H9 (cell line): ENCODE results near the gene EVL. TPM values are rescaled to one million over a fixed set of nuclear protein-coding genes. Genes with fewer than 3 reads are reported as not detected.

Source experiments
- DNase-seq: peaks from one replicate; pipeline ENCODE4 v3.0.0-alpha.2; 2017
- H2AFZ ChIP-seq: one replicate; pipeline ENCODE4 v1.6.1; 2013; ENCODE audit warnings: mild to moderate bottlenecking, low read length, control low read depth, moderate library complexity
- H2AK5ac ChIP-seq: 2 replicates; pipeline ENCODE4 v1.6.1; 2013; ENCODE audit warnings: low read length, control low read depth, mixed read lengths; ENCODE audit not compliant: insufficient read length
- H2BK120ac ChIP-seq: one replicate; pipeline ENCODE4 v1.6.1; 2013; ENCODE audit warnings: low read depth, mild to moderate bottlenecking, low read length, control low read depth, inconsistent platforms; ENCODE audit not compliant: poor library complexity, severe bottlenecking
- H2BK12ac ChIP-seq: 2 replicates; pipeline ENCODE4 v1.6.1; 2013; ENCODE audit warnings: low read length, control low read depth, mixed read lengths, low read depth; ENCODE audit not compliant: insufficient read length
- H2BK15ac ChIP-seq: 2 replicates; pipeline ENCODE4 v1.6.1; 2013; ENCODE audit warnings: low read depth, low read length, control low read depth
- H2BK20ac ChIP-seq: one replicate; pipeline ENCODE4 v1.6.1; 2013; ENCODE audit warnings: low read depth, mild to moderate bottlenecking, low read length, control low read depth, inconsistent platforms; ENCODE audit not compliant: poor library complexity, severe bottlenecking
- H2BK5ac ChIP-seq: 2 replicates; pipeline ENCODE4 v1.6.1; 2013; ENCODE audit warnings: low read length, control low read depth, mixed read lengths; ENCODE audit not compliant: insufficient read length
- H3K14ac ChIP-seq: 2 replicates; pipeline ENCODE4 v1.6.1; 2013; ENCODE audit warnings: low read length, control low read depth; ENCODE audit not compliant: insufficient read depth
- H3K18ac ChIP-seq: 2 replicates; pipeline ENCODE4 v1.6.1; 2013; ENCODE audit warnings: low read depth, mild to moderate bottlenecking, mixed read lengths, low read length, control low read depth; ENCODE audit not compliant: insufficient read length
- H3K23ac ChIP-seq: 2 replicates; pipeline ENCODE4 v1.6.1; 2013; ENCODE audit warnings: low read length, control low read depth, mixed read lengths, low read depth; ENCODE audit not compliant: insufficient read length
- H3K23me2 ChIP-seq: 2 replicates; pipeline ENCODE4 v1.6.1; 2013; ENCODE audit warnings: low read depth, mild to moderate bottlenecking, mixed read lengths, low read length, control low read depth; ENCODE audit not compliant: insufficient read length, poor library complexity, severe bottlenecking
- H3K27ac ChIP-seq: 2 replicates; pipeline ENCODE4 v1.5.1; 2013; ENCODE audit warnings: low read length, control low read depth, mixed read lengths, low read depth; ENCODE audit not compliant: insufficient read length
- H3K27me3 ChIP-seq: 2 replicates; pipeline ENCODE4 v1.6.1; 2013; ENCODE audit warnings: low read length, control low read depth, inconsistent platforms; ENCODE audit not compliant: insufficient read depth
- H3K4ac ChIP-seq: 2 replicates; pipeline ENCODE4 v1.6.1; 2013; ENCODE audit warnings: low read depth, mild to moderate bottlenecking, control low read depth, inconsistent platforms, low read length, moderate library complexity
- H3K4me1 ChIP-seq: 2 replicates; pipeline ENCODE4 v1.6.1; 2013; ENCODE audit warnings: low read length, control low read depth, inconsistent platforms; ENCODE audit not compliant: insufficient read depth
- H3K4me2 ChIP-seq: 2 replicates; pipeline ENCODE4 v1.6.1; 2013; ENCODE audit warnings: low read length, control low read depth, mixed read lengths; ENCODE audit not compliant: insufficient read length, insufficient read depth
- H3K56ac ChIP-seq: 2 replicates; pipeline ENCODE4 v1.6.1; 2013; ENCODE audit warnings: low read depth, mild to moderate bottlenecking, mixed read lengths, low read length, control low read depth; ENCODE audit not compliant: insufficient read length
- H3K79me1 ChIP-seq: 2 replicates; pipeline ENCODE4 v1.6.1; 2013; ENCODE audit warnings: low read depth, mild to moderate bottlenecking, moderate library complexity, low read length, control low read depth, inconsistent platforms; ENCODE audit not compliant: insufficient read depth, poor library complexity, severe bottlenecking
- H3K79me2 ChIP-seq: 2 replicates; pipeline ENCODE4 v1.6.1; 2013; ENCODE audit warnings: low read length, control low read depth, inconsistent platforms; ENCODE audit not compliant: insufficient read depth
- H3K9ac ChIP-seq: 2 replicates; pipeline ENCODE4 v1.6.1; 2013; ENCODE audit warnings: low read length, control low read depth, mixed read lengths; ENCODE audit not compliant: insufficient read length; ENCODE audit errors: extremely low read depth
- H3K9me3 ChIP-seq: one replicate; pipeline ENCODE4 v1.6.1; 2013; ENCODE audit warnings: low read depth, low read length, inconsistent platforms; ENCODE audit not compliant: control insufficient read depth
- H3T11ph ChIP-seq: one replicate; pipeline ENCODE4 v1.6.1; 2013; ENCODE audit warnings: mild to moderate bottlenecking, low read length, control low read depth, inconsistent platforms
- H4K20me1 ChIP-seq: one replicate; pipeline ENCODE4 v1.6.1; 2013; ENCODE audit not compliant: control insufficient read depth, insufficient read length, insufficient read depth
- H4K5ac ChIP-seq: 2 replicates; pipeline ENCODE4 v1.6.1; 2013; ENCODE audit warnings: low read depth, mild to moderate bottlenecking, mixed read lengths, low read length, control low read depth; ENCODE audit not compliant: insufficient read length
- H4K8ac ChIP-seq: replicated peaks from 2 replicates; pipeline ENCODE4 v1.6.1; 2013; ENCODE audit warnings: low read length, control low read depth, mixed read lengths, low read depth; ENCODE audit not compliant: insufficient read length
- H4K91ac ChIP-seq: 2 replicates; pipeline ENCODE4 v1.6.1; 2013; ENCODE audit warnings: low read depth, mild to moderate bottlenecking, moderate library complexity, mixed read lengths, low read length, control low read depth; ENCODE audit not compliant: insufficient read length
- H3K27ac Mint-ChIP-seq, 3 experiments: 2 replicates in 2 of 3; 3 replicates in 1 of 3; pipeline ENCODE4 v1.8.0; 2020 to 2021; ENCODE audit warnings: mixed read lengths in 3 of 3, mild to moderate bottlenecking in 1 of 3, moderate library complexity in 1 of 3
- H3K27me3 Mint-ChIP-seq: 2 replicates; pipeline ENCODE4 v1.8.0; 2021; ENCODE audit warnings: low read depth, mild to moderate bottlenecking, moderate library complexity, mixed read lengths
- H3K36me3 Mint-ChIP-seq, 3 experiments: 2 replicates in 2 of 3; 3 replicates in 1 of 3; pipeline ENCODE4 v1.8.0; 2020 to 2021; ENCODE audit warnings: low read depth in 3 of 3, mixed read lengths in 3 of 3; ENCODE audit not compliant: insufficient read depth in 1 of 3
- H3K4me1 Mint-ChIP-seq, 2 experiments: 2 replicates each; pipeline ENCODE4 v1.8.0; 2020; ENCODE audit warnings: mixed read lengths in 2 of 2
- H3K4me3 Mint-ChIP-seq, 2 experiments: 2 replicates in 1 of 2; 3 replicates in 1 of 2; pipeline ENCODE4 v1.8.0; 2020 to 2021; ENCODE audit warnings: mild to moderate bottlenecking in 2 of 2, mixed read lengths in 2 of 2, moderate library complexity in 1 of 2
- H3K9me3 Mint-ChIP-seq, 2 experiments: 2 replicates in 1 of 2; 3 replicates in 1 of 2; pipeline ENCODE4 v1.8.0; 2020; ENCODE audit warnings: mild to moderate bottlenecking in 2 of 2, mixed read lengths in 2 of 2, moderate library complexity in 1 of 2
- CTCF ChIP-seq: fragments of 200-600 bp; sonication (generic); conservative IDR thresholded peaks from 3 replicates; pipeline ENCODE4 v1.8.0; 2021; ENCODE audit warnings: antibody characterized with exemption, mild to moderate bottlenecking
- WGBS: extraction: QIAGEN DNeasy Blood & Tissue Kit; methylation state at CpG from one replicate; pipeline ENCODE4 v1.1.7; 2013; ENCODE audit warnings: missing lambda C conversion rate, low lambda C conversion rate, mixed read lengths; ENCODE audit not compliant: insufficient read length; ENCODE audit errors: extremely low coverage; 5-methylcytosine and 5-hydroxymethylcytosine counted together
- total RNA-seq: library from RNA; stranded (reverse); gene quantifications from 2 replicates; pipeline ENCODE4 v1.2.1, GENCODE V29; 2021

EVL gene
- total RNA-seq, 1 experiment from 2014 or later, result 53.2 TPM

- H3K27ac Mint-ChIP-seq, result no peak overlapping the region
These were observed 19.4 kb upstream of the EVL start for GRCh38 chr14:100045642-100046344.

More at GRCh38 chr14:100045642-100046344, 19.4 kb upstream of the EVL start:
- Histone ChIP-seq H4K20me1 (no peaks in the 10 kb centered on the region), H3K23me2 (no peaks in the 10 kb centered on the region), H3T11ph (no peak overlapping the region), H4K8ac (no peak overlapping the region), H4K91ac (no peak overlapping the region), H3K27me3 (no peaks in the 10 kb centered on the region), H3K4me1 (no peaks in the 10 kb centered on the region), H3K4me2 (no peak overlapping the region), H3K79me1 (peaks cover 2% of the 10 kb centered on the region), H3K9ac (no peak overlapping the region), H3K18ac (no peak overlapping the region), H2AFZ (no peak overlapping the region), H2BK20ac (no peak overlapping the region), H2BK12ac (no peak overlapping the region), H2BK120ac (no peak overlapping the region), H3K4ac (no peak overlapping the region), H2BK5ac (no peak overlapping the region), H3K27ac (no peak overlapping the region), H2BK15ac (no peak overlapping the region), H3K56ac (no peak overlapping the region), H3K14ac (no peak overlapping the region), H4K5ac (no peak overlapping the region), H3K9me3 (no peaks in the 10 kb centered on the region), H3K23ac (no peak overlapping the region), H3K79me2 (no peaks in the 10 kb centered on the region), H2AK5ac (no peak overlapping the region)
- Mint-ChIP-seq H3K27me3 (no peaks in the 10 kb centered on the region), H3K4me3 (no peak overlapping the region), H3K9me3 (no peaks in the 10 kb centered on the region), H3K4me1 (no peaks in the 10 kb centered on the region), H3K36me3 (no peaks in the 10 kb centered on the region)
- DNase-seq, result no peak
- TF ChIP-seq CTCF, result no peak
- no CpG with 5 or more reads among the region's 4 CpGs for WGBS
